Tibial artery (tissue), 4 donors: ENCODE measurements around the gene NAXD.

Experiments used
- DNase-seq, 2 donors: peaks; one replicate each; pipeline ENCODE4 v3.0.0-alpha.2; 2019
- H3K27ac ChIP-seq, 2 donors: fragments of 200-600 bp; sonication (generic) in 1 of 2; 1 replicate in 1 of 2; 2 replicates in 1 of 2; pipeline ENCODE4 v1.5.1; 2018 to 2019; ENCODE audit warnings: mild to moderate bottlenecking in 1 of 2
- H3K27me3 ChIP-seq, 2 donors: fragments of 200-600 bp; sonication (generic) in 1 of 2; one replicate each; pipeline versions ENCODE4 v1.5.1 to v1.6.0; 2016 to 2019
- H3K36me3 ChIP-seq, 3 donors: fragments of 200-600 bp; sonication (generic) in 2 of 3; one replicate each; pipeline ENCODE4 v1.5.1; 2016 to 2019; ENCODE audit warnings: mild to moderate bottlenecking in 2 of 3
- H3K4me1 ChIP-seq, 4 donors: fragments of 200-600 bp; sonication (generic) in 2 of 4; 1 replicate in 3 of 4; 2 replicates in 1 of 4; pipeline ENCODE4 v1.5.1; 2016 to 2019
- H3K4me3 ChIP-seq, 2 donors: fragments of 200-600 bp; sonication (generic) in 1 of 2; 1 replicate in 1 of 2; 2 replicates in 1 of 2; pipeline ENCODE4 v1.5.1; 2018 to 2019; ENCODE audit warnings: mild to moderate bottlenecking in 2 of 2
- H3K9me3 ChIP-seq, 3 donors: fragments of 200-600 bp; sonication (generic) in 1 of 3; one replicate each; pipeline ENCODE4 v1.5.1; 2016 to 2019
- CTCF ChIP-seq, 2 experiments: fragments of 200-600 bp in 1 of 2; fragments of 450-650 bp in 1 of 2; IDR thresholded peaks; one replicate each; pipeline ENCODE4 v1.5.1; 2017 to 2019; ENCODE audit warnings: antibody characterized with exemption in 2 of 2, mild to moderate bottlenecking in 1 of 2, moderate library complexity in 1 of 2
- intact Hi-C: fragments of 100-400 bp; cut with DNase I; formaldehyde crosslinking; loops from one replicate; pipeline ENCODE4 v1.15.0; 2023; ENCODE audit warnings: low total_unique reads

The NAXD gene

GRCh38 chr13:110661256-110661655, 45.9 kb downstream of the NAXD start:
- Histone ChIP-seq H3K27ac (no peak overlapping the region), H3K27me3 (no peaks in the 10 kb centered on the region), H3K9me3 (no peaks in the 10 kb centered on the region), H3K36me3 (peaks cover 67 to 79% (median 68%) of the 10 kb centered on the region in 3 donors), H3K4me1 (no peaks in the 10 kb centered on the region), H3K4me3 (no peak overlapping the region)
- no peak for TF ChIP-seq CTCF (IDR thresholded peaks at IDR 0.05)
- DNase-seq = no peak
- intact Hi-C loops = no loop called here

- intact Hi-C loops = no loop called here
- H3K36me3 ChIP-seq = peaks cover 73 to 87% (median 76%) of the 10 kb centered on the region in 3 donors
- no peak for TF ChIP-seq CTCF (IDR thresholded peaks at IDR 0.05)
These were observed 46.7 kb downstream of the NAXD start for GRCh38 chr13:110662091-110662490.

GRCh38 chr13:110662777-110663443, 47.6 kb downstream of the NAXD start:
- no peak for DNase-seq
- H3K4me3 ChIP-seq = no peak overlapping the region
- peaks cover 77 to 93% (median 78%) of the 10 kb centered on the region in 3 donors for H3K36me3 ChIP-seq
- no peak overlapping the region for H3K27ac ChIP-seq
- H3K4me1 ChIP-seq = no peaks in the 10 kb centered on the region
- no peaks in the 10 kb centered on the region for H3K9me3 ChIP-seq
- TF ChIP-seq CTCF (IDR thresholded peaks at IDR 0.05) = no peak
- no peaks in the 10 kb centered on the region for H3K27me3 ChIP-seq
- intact Hi-C loops = no loop called here

More at GRCh38 chr13:110662091-110662490, 46.7 kb downstream of the NAXD start:
- Histone ChIP-seq H3K4me1 (no peaks in the 10 kb centered on the region), H3K9me3 (no peaks in the 10 kb centered on the region), H3K4me3 (no peak overlapping the region), H3K27me3 (no peaks in the 10 kb centered on the region), H3K27ac (no peak overlapping the region)
- peak in 1 of 2 donors; percentile 53 for DNase-seq

- intact Hi-C loops = no loop called here
- no peak for DNase-seq
- Histone ChIP-seq H3K4me3 (no peak overlapping the region), H3K27me3 (no peaks in the 10 kb centered on the region), H3K27ac (no peak overlapping the region), H3K9me3 (no peaks in the 10 kb centered on the region), H3K4me1 (no peaks in the 10 kb centered on the region), H3K36me3 (peaks cover 75 to 94% (median 81%) of the 10 kb centered on the region in 3 donors)
- no peak for TF ChIP-seq CTCF (IDR thresholded peaks at IDR 0.05)
These were observed 48.1 kb downstream of the NAXD start for GRCh38 chr13:110663491-110663890.

GRCh38 chr13:110664041-110664440, 48.7 kb downstream of the NAXD start:
- Histone ChIP-seq H3K4me1 (no peaks in the 10 kb centered on the region), H3K27me3 (no peaks in the 10 kb centered on the region), H3K9me3 (no peaks in the 10 kb centered on the region), H3K4me3 (no peak overlapping the region), H3K36me3 (peaks cover 73 to 90% (median 85%) of the 10 kb centered on the region in 3 donors), H3K27ac (no peak overlapping the region)
- TF ChIP-seq CTCF (IDR thresholded peaks at IDR 0.05) = no peak
- intact Hi-C loops = no loop called here
- DNase-seq = peak in 1 of 2 donors; percentile 56
